OCI-LY3 (cell line): ENCODE data around the gene TNFRSF17.
A peak's percentile ranks its signal among the peaks of the same experiment; 100 is the strongest.
"Not testable (repeated sequence)": the region's sequence is repeated elsewhere in the genome, so short reads cannot be mapped to it uniquely, and the experiment has no call there.

ENCODE experiments used
- H2AFZ ChIP-seq: fragments of 200-600, 300-600 bp; shearing (Covaris generic); 2 replicates; pipeline ENCODE4 v1.6.0; 2014; ENCODE audit warnings: antibody characterized with exemption, low read depth, low read length
- H3K27ac ChIP-seq: fragments of 200-600, 300-600 bp; sonication (generic); 2 replicates; pipeline ENCODE4 v1.5.1; 2014; ENCODE audit warnings: mild to moderate bottlenecking, low read length, moderate library complexity, mixed read lengths
- H3K27me3 ChIP-seq: fragments of 200-600, 300-600 bp; sonication (generic); 2 replicates; pipeline ENCODE4 v1.6.1; 2014; ENCODE audit warnings: low read depth, low read length, mixed read lengths
- H3K36me3 ChIP-seq: fragments of 200-600, 300-600 bp; sonication (generic); replicated peaks from 2 replicates; pipeline ENCODE3; 2014; ENCODE audit warnings: low read depth, low read length, mixed read lengths
- H3K4me1 ChIP-seq: fragments of 300-600, 200-600 bp; sonication (generic); 2 replicates; pipeline ENCODE4 v1.6.1; 2014; ENCODE audit warnings: low read length, mixed read lengths
- H3K4me2 ChIP-seq: fragments of 200-600, 300-600 bp; sonication (generic); 2 replicates; pipeline ENCODE4 v1.6.1; 2014; ENCODE audit warnings: low read length, mixed read lengths
- H3K4me3 ChIP-seq: fragments of 300-600, 200-600 bp; sonication (generic); 2 replicates; pipeline ENCODE4 v1.5.1; 2014; ENCODE audit warnings: antibody characterized with exemption, mild to moderate bottlenecking, low read length, moderate library complexity
- H3K79me2 ChIP-seq: fragments of 300-600, 200-600 bp; shearing (Covaris generic); 2 replicates; pipeline ENCODE4 v1.6.1; 2014; ENCODE audit warnings: mild to moderate bottlenecking, low read length, mixed read lengths
- H3K9ac ChIP-seq: fragments of 300-600, 200-600 bp; shearing (Covaris generic); 2 replicates; pipeline ENCODE4 v1.6.0; 2014; ENCODE audit warnings: mild to moderate bottlenecking, low read length, moderate library complexity
- H3K9me3 ChIP-seq: fragments of 200-600, 300-600 bp; shearing (Covaris generic); 2 replicates; pipeline ENCODE4 v1.6.1; 2014; ENCODE audit warnings: low read length, mixed read lengths; ENCODE audit not compliant: insufficient read depth
- H4K20me1 ChIP-seq: fragments of 200-600, 300-600 bp; sonication (generic); 2 replicates; pipeline ENCODE4 v1.6.1; 2016; ENCODE audit warnings: low read length, mixed read lengths; ENCODE audit not compliant: insufficient read depth
- CTCF ChIP-seq: fragments of 200-600, 300-600 bp; sonication (generic); IDR thresholded peaks from 2 replicates; pipeline ENCODE4 v1.5.1; 2014; ENCODE audit warnings: antibody characterized with exemption, low read length, low read depth
- EZH2phosphoT487 ChIP-seq: fragments of 200-600 bp; shearing (Covaris generic); IDR thresholded peaks from 2 replicates; pipeline ENCODE4 v1.6.1; 2018; ENCODE audit warnings: antibody characterized with exemption, mixed run types, low read depth

The TNFRSF17 gene

GRCh38 chr16:11946433-11946832 is 18.6 kb upstream of the TNFRSF17 start:
- Histone ChIP-seq H3K4me1 (peaks cover 18% of the 10 kb centered on the region), H3K79me2 (no peaks in the 10 kb centered on the region)

GRCh38 chr16:11948819-11949218 is 16.2 kb upstream of the TNFRSF17 start:
- H3K4me1 ChIP-seq: peaks cover 18% of the 10 kb centered on the region
- no peaks in the 10 kb centered on the region for H3K79me2 ChIP-seq
- H3K9me3 ChIP-seq: no peaks in the 10 kb centered on the region
- TF ChIP-seq CTCF (no peak), EZH2phosphoT487 (no peak)
- H2AFZ ChIP-seq: no peak overlapping the region
- H3K4me2 ChIP-seq: no peak overlapping the region
- no peaks in the 10 kb centered on the region for H4K20me1 ChIP-seq
- no peak overlapping the region for H3K4me3 ChIP-seq
- no peaks in the 10 kb centered on the region for H3K36me3 ChIP-seq
- H3K9ac ChIP-seq: no peak overlapping the region
- H3K27ac ChIP-seq: no peak overlapping the region
- H3K27me3 ChIP-seq: peaks cover 15% of the 10 kb centered on the region; the same call in 1 of the 2 replicates

More at GRCh38 chr16:11946433-11946832, 18.6 kb upstream of the TNFRSF17 start:
- no peak overlapping the region for H3K4me3 ChIP-seq
- H3K9ac ChIP-seq: no peak overlapping the region
- no peaks in the 10 kb centered on the region for H3K9me3 ChIP-seq
- H2AFZ ChIP-seq: no peak overlapping the region
- H4K20me1 ChIP-seq: no peaks in the 10 kb centered on the region
- peaks cover 15% of the 10 kb centered on the region; the same call in 1 of the 2 replicates for H3K27me3 ChIP-seq
- no peak for TF ChIP-seq EZH2phosphoT487
- TF ChIP-seq CTCF: no peak
- no peak overlapping the region for H3K27ac ChIP-seq
- H3K4me2 ChIP-seq: no peak overlapping the region
- no peaks in the 10 kb centered on the region for H3K36me3 ChIP-seq

GRCh38 chr16:11949527-11949926 is 15.5 kb upstream of the TNFRSF17 start:
- Histone ChIP-seq H3K9me3 (no peaks in the 10 kb centered on the region), H3K4me2 (no peak overlapping the region), H3K27ac (no peak overlapping the region), H3K4me1 (peaks cover 18% of the 10 kb centered on the region), H2AFZ (no peak overlapping the region), H3K9ac (no peak overlapping the region), H3K4me3 (no peak overlapping the region), H3K27me3 (peaks cover 15% of the 10 kb centered on the region; the same call in 1 of the 2 replicates), H3K79me2 (no peaks in the 10 kb centered on the region), H4K20me1 (no peaks in the 10 kb centered on the region), H3K36me3 (no peaks in the 10 kb centered on the region)
- TF ChIP-seq CTCF: peak; percentile 80
- TF ChIP-seq EZH2phosphoT487: no peak

GRCh38 chr16:11950388-11950787 is 14.6 kb upstream of the TNFRSF17 start:
- Histone ChIP-seq H3K4me1 (peaks cover 18% of the 10 kb centered on the region), H3K4me3 (no peak overlapping the region), H3K9ac (no peak overlapping the region), H3K27ac (no peak overlapping the region), H2AFZ (peak overlapping the region; percentile 89), H3K4me2 (peak overlapping the region; percentile 43), H4K20me1 (no peaks in the 10 kb centered on the region), H3K9me3 (no peaks in the 10 kb centered on the region), H3K36me3 (no peaks in the 10 kb centered on the region), H3K27me3 (peaks cover 15% of the 10 kb centered on the region; the same call in 1 of the 2 replicates), H3K79me2 (no peaks in the 10 kb centered on the region)
- no peak for TF ChIP-seq EZH2phosphoT487
- TF ChIP-seq CTCF: no peak

- H3K9ac ChIP-seq, H3K36me3 ChIP-seq: not testable (repeated sequence)
These were observed 11.4 kb upstream of the TNFRSF17 start for GRCh38 chr16:11953576-11953975.

More at GRCh38 chr16:11953576-11953975, 11.4 kb upstream of the TNFRSF17 start:
- not testable (repeated sequence) for H2AFZ ChIP-seq, H3K27ac ChIP-seq, H4K20me1 ChIP-seq, H3K9me3 ChIP-seq, H3K4me3 ChIP-seq, H3K4me2 ChIP-seq, H3K79me2 ChIP-seq
- H3K4me1 ChIP-seq: peaks cover 15% of the 10 kb centered on the region
- H3K27me3 ChIP-seq: peaks cover 13% of the 10 kb centered on the region; the same call in 1 of the 2 replicates
